ENCODE data around the gene C1orf198. TPM values are rescaled to one million over a fixed set of nuclear protein-coding genes. Genes with fewer than 3 reads are reported as not detected.

C1orf198 gene
- polyA plus RNA-seq, 1 donor (not counting 4 experiments of a cell fraction or from before 2014, with no cell fraction given) = 6.8 TPM

GRCh38 chr1:230851291-230851691 is 17.0 kb downstream of the C1orf198 start:
- Histone ChIP-seq H3K9me3 (ENCODE audit: control insufficient read depth, low read depth, low read length) (no peaks in the 10 kb centered on the region), H3K4me2 (ENCODE audit: control insufficient read depth, extremely low read depth, insufficient read depth, low read depth, low read length) (no peak overlapping the region), H3K79me2 (ENCODE audit: control insufficient read depth, insufficient read depth, low read length) (no peaks in the 10 kb centered on the region), H3K27me3 (ENCODE audit: control insufficient read depth, extremely low read depth, insufficient read depth, low read length) (no peaks in the 10 kb centered on the region), H3K36me3 (ENCODE audit: control insufficient read depth in 2 of 2, extremely low read depth in 1 of 2, insufficient read depth in 2 of 2, low read length in 2 of 2) (no peaks in the 10 kb centered on the region), H2AFZ (ENCODE audit: control insufficient read depth, low read length) (no peak overlapping the region), H3K9ac (ENCODE audit: control insufficient read depth, extremely low read depth, insufficient read depth, low read length) (no peak overlapping the region), H3K9me1 (ENCODE audit: control insufficient read depth, extremely low read depth, insufficient read depth, low read length) (no peaks in the 10 kb centered on the region), H4K20me1 (ENCODE audit: control insufficient read depth, extremely low read depth, insufficient read depth, low read length) (no peaks in the 10 kb centered on the region), H3K4me1 (ENCODE audit: control insufficient read depth, extremely low read depth, insufficient read depth, low read length) (peaks cover 5% of the 10 kb centered on the region), H3K27ac (ENCODE audit: control insufficient read depth, insufficient read depth, low read length) (no peak overlapping the region), H3K4me3 (ENCODE audit: control insufficient read depth in 2 of 3, extremely low read depth in 1 of 3, insufficient read depth in 2 of 3, low read depth in 1 of 3, low read length in 3 of 3) (no peak overlapping the region)
- no peak for TF ChIP-seq EZH2 (IDR thresholded peaks at IDR 0.05; ENCODE audit: low read length)
- TF ChIP-seq CTCF (optimal IDR thresholded peaks at IDR 0.05 in 1 of 3, IDR thresholded peaks at IDR 0.05 in 1 of 3, conservative IDR thresholded peaks at IDR 0.05 in 1 of 3; ENCODE audit: extremely low read depth in 1 of 3, insufficient read depth in 2 of 3, low read length in 3 of 3) = no peak
- DNase-seq (ENCODE audit: low read depth, low spot score) = no peak
- dilution Hi-C loops (cut with MboI; ENCODE audit: extremely low pct_ligation_motif_present, low sequenced_read_pairs) = no loop called here
- FAIRE-seq = no peak

GRCh38 chr1:230850547-230850946 is 17.8 kb downstream of the C1orf198 start:
- no peak overlapping the region for H3K4me3 ChIP-seq (ENCODE audit: control insufficient read depth in 2 of 3, extremely low read depth in 1 of 3, insufficient read depth in 2 of 3, low read depth in 1 of 3, low read length in 3 of 3)
- TF ChIP-seq CTCF (optimal IDR thresholded peaks at IDR 0.05 in 1 of 3, IDR thresholded peaks at IDR 0.05 in 1 of 3, conservative IDR thresholded peaks at IDR 0.05 in 1 of 3; ENCODE audit: extremely low read depth in 1 of 3, insufficient read depth in 2 of 3, low read length in 3 of 3) (no peak), EZH2 (IDR thresholded peaks at IDR 0.05; ENCODE audit: low read length) (no peak)
- H3K9me1 ChIP-seq (ENCODE audit: control insufficient read depth, extremely low read depth, insufficient read depth, low read length) = no peaks in the 10 kb centered on the region
- H3K36me3 ChIP-seq (ENCODE audit: control insufficient read depth in 2 of 2, extremely low read depth in 1 of 2, insufficient read depth in 2 of 2, low read length in 2 of 2) = no peaks in the 10 kb centered on the region
- no peak overlapping the region for H3K4me2 ChIP-seq (ENCODE audit: control insufficient read depth, extremely low read depth, insufficient read depth, low read depth, low read length)
- dilution Hi-C loops (cut with MboI; ENCODE audit: extremely low pct_ligation_motif_present, low sequenced_read_pairs) = no loop called here
- no peaks in the 10 kb centered on the region for H4K20me1 ChIP-seq (ENCODE audit: control insufficient read depth, extremely low read depth, insufficient read depth, low read length)
- H3K4me1 ChIP-seq (ENCODE audit: control insufficient read depth, extremely low read depth, insufficient read depth, low read length) = peaks cover 5% of the 10 kb centered on the region
- FAIRE-seq (no peak), DNase-seq (ENCODE audit: low read depth, low spot score) (no peak)
- no peak overlapping the region for H3K9ac ChIP-seq (ENCODE audit: control insufficient read depth, extremely low read depth, insufficient read depth, low read length)
- H2AFZ ChIP-seq (ENCODE audit: control insufficient read depth, low read length) = no peak overlapping the region
- no peaks in the 10 kb centered on the region for H3K27me3 ChIP-seq (ENCODE audit: control insufficient read depth, extremely low read depth, insufficient read depth, low read length)
- no peaks in the 10 kb centered on the region for H3K9me3 ChIP-seq (ENCODE audit: control insufficient read depth, low read depth, low read length)
- H3K79me2 ChIP-seq (ENCODE audit: control insufficient read depth, insufficient read depth, low read length) = no peaks in the 10 kb centered on the region
- no peak overlapping the region for H3K27ac ChIP-seq (ENCODE audit: control insufficient read depth, insufficient read depth, low read length)

All from keratinocyte (primary cell).